Tibial artery (tissue), 4 donors: Measurements from ENCODE around the gene NARF.

Experiments
- DNase-seq, 2 donors: peaks; one replicate each; pipeline ENCODE4 v3.0.0-alpha.2; 2019
- H3K27ac ChIP-seq, 2 donors: fragments of 200-600 bp; sonication (generic) in 1 of 2; 1 replicate in 1 of 2; 2 replicates in 1 of 2; pipeline ENCODE4 v1.5.1; 2018 to 2019; ENCODE audit warnings: mild to moderate bottlenecking in 1 of 2
- H3K27me3 ChIP-seq, 2 donors: fragments of 200-600 bp; sonication (generic) in 1 of 2; one replicate each; pipeline versions ENCODE4 v1.5.1 to v1.6.0; 2016 to 2019
- H3K36me3 ChIP-seq, 3 donors: fragments of 200-600 bp; sonication (generic) in 2 of 3; one replicate each; pipeline ENCODE4 v1.5.1; 2016 to 2019; ENCODE audit warnings: mild to moderate bottlenecking in 2 of 3
- H3K4me1 ChIP-seq, 4 donors: fragments of 200-600 bp; sonication (generic) in 2 of 4; 1 replicate in 3 of 4; 2 replicates in 1 of 4; pipeline ENCODE4 v1.5.1; 2016 to 2019
- H3K4me3 ChIP-seq, 2 donors: fragments of 200-600 bp; sonication (generic) in 1 of 2; 1 replicate in 1 of 2; 2 replicates in 1 of 2; pipeline ENCODE4 v1.5.1; 2018 to 2019; ENCODE audit warnings: mild to moderate bottlenecking in 2 of 2
- H3K9me3 ChIP-seq, 3 donors: fragments of 200-600 bp; sonication (generic) in 1 of 3; one replicate each; pipeline ENCODE4 v1.5.1; 2016 to 2019
- intact Hi-C: fragments of 100-400 bp; cut with DNase I; formaldehyde crosslinking; loops from one replicate; pipeline ENCODE4 v1.15.0; 2023; ENCODE audit warnings: low total_unique reads
- TF ChIP-seq, protein P1 (sequence below), 2 experiments: fragments of 200-600 bp in 1 of 2; fragments of 450-650 bp in 1 of 2; IDR thresholded peaks; one replicate each; pipeline ENCODE4 v1.5.1; 2017 to 2019; ENCODE audit warnings: antibody characterized with exemption in 2 of 2, mild to moderate bottlenecking in 1 of 2, moderate library complexity in 1 of 2

Gene NARF

DNA sequence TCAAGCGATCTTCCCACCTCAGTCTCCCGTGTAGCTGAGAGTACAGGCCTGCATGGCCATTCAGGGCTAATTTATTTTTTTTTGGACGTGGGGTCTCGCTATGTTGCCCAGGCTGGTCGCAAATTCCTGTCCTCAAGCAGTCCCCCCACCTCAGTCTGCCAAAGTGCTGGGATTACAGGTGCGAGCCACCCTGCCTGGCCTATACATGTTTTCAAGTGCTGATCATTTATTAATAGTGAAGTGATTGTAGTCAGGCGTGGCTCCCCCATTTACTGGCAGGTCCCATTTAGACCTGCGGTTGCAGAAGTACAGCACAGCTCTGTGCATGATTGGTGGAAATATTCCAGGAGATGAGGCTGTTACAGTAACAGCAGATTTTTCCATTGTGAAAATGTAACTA is 69.4 kb downstream of the NARF start:
- H3K36me3 ChIP-seq: no peaks in the 10 kb centered on the region
- no peaks in the 10 kb centered on the region for H3K9me3 ChIP-seq
- no peak overlapping the region for H3K4me3 ChIP-seq
- H3K27ac ChIP-seq: peak overlapping the region in 1 of 2 donors; percentile 69
- H3K4me1 ChIP-seq: peaks cover 0 to 87% (median 53%) of the 10 kb centered on the region in 4 donors
- intact Hi-C loops: no loop called here
- TF ChIP-seq, protein P1, sequence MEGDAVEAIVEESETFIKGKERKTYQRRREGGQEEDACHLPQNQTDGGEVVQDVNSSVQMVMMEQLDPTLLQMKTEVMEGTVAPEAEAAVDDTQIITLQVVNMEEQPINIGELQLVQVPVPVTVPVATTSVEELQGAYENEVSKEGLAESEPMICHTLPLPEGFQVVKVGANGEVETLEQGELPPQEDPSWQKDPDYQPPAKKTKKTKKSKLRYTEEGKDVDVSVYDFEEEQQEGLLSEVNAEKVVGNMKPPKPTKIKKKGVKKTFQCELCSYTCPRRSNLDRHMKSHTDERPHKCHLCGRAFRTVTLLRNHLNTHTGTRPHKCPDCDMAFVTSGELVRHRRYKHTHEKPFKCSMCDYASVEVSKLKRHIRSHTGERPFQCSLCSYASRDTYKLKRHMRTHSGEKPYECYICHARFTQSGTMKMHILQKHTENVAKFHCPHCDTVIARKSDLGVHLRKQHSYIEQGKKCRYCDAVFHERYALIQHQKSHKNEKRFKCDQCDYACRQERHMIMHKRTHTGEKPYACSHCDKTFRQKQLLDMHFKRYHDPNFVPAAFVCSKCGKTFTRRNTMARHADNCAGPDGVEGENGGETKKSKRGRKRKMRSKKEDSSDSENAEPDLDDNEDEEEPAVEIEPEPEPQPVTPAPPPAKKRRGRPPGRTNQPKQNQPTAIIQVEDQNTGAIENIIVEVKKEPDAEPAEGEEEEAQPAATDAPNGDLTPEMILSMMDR (IDR thresholded peaks at IDR 0.05): no peak
- DNase-seq: no peak
- H3K27me3 ChIP-seq: no peaks in the 10 kb centered on the region

DNA sequence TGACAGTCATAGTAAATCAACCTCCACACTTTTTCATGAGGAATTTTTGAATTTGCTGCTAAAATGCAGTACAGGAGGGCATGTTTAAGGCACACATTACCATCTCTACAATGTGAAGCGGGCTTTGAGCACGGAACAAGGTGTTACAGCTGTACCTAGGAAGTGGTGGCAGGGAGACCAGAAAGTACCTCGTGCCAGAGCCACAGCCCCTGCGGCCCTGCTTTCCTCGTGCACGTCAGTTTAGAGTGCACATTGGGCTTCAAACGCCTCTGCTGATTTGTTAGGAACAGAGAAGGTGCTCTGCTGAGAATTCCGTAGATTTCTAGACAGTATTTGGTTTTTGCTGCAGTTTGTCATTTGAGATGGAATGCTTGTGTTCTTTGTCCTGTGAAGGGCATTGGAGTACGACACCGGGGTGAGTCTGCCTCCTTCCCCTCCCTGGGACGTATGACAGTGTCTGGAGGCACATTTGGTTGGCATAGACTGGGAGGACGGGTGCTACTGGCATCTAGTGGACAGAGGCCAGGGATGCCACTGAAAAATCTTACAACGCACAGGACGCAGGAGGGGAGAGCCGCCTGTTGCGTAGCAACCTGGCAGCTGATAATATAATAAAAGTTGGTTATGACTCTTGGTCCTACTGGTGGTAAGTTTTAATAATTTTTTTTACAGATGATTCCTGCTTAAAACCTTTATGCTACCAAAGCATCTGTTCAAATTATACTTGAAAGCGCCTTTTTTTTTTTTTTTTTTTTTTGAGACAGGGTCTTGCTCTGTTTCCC is 70.1 kb downstream of the NARF start:
- TF ChIP-seq, protein P1 (IDR thresholded peaks at IDR 0.05): peak; percentile 38 to 44
- H3K9me3 ChIP-seq: no peaks in the 10 kb centered on the region
- H3K36me3 ChIP-seq: no peaks in the 10 kb centered on the region
- H3K27ac ChIP-seq: peak overlapping the region; percentile 69 to 73
- no peaks in the 10 kb centered on the region for H3K27me3 ChIP-seq
- peaks cover 0 to 82% (median 58%) of the 10 kb centered on the region in 4 donors for H3K4me1 ChIP-seq
- intact Hi-C loops: no loop called here
- H3K4me3 ChIP-seq: no peak overlapping the region
- peak; percentile 59 to 80 for DNase-seq

DNA sequence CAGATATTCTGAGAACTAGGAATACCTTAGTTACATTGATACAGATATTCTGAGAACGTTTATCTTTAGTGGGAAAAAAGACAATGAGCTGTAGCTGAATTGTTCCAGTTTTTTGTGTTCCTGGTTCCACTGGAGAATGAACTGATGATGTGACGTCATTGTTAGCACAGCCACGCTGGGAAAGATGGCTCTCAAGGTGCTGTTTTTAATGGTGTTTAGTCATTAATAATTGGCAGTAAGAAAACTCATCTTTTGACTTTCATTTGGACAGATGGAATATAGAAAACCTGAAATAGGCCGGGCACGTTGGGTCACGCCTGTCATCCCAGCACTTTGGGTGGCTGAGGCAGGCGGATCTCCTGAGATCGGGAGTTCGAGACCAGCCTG is 71.4 kb downstream of the NARF start:
- Histone ChIP-seq H3K4me3 (no peak overlapping the region), H3K36me3 (no peaks in the 10 kb centered on the region), H3K27ac (peak overlapping the region in 1 of 2 donors; percentile 69), H3K27me3 (no peaks in the 10 kb centered on the region), H3K9me3 (no peaks in the 10 kb centered on the region), H3K4me1 (peaks cover 0 to 82% (median 57%) of the 10 kb centered on the region in 4 donors)
- TF ChIP-seq, protein P1 (IDR thresholded peaks at IDR 0.05): no peak
- intact Hi-C loops: no loop called here
- DNase-seq: no peak

DNA sequence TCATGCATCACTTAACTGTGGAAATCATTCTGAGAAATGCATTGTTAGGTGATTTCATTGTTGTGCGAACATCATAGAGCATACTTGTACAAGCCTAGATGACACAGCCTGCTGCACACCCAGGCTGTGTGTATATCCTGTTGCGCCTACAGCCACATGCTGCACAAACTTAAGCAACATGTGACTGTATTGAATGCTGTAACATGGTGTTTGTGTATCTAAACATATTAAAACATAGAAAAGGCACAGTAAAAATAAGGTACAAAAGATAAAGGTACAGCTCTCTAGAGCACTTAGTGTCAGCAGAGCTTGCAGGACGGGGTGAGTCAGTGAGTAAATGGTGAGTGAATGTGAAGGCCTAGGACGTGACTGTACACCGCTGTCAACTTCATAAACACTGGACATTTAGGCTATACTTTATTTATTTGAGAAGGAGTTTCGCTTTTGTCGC is 72.9 kb downstream of the NARF start:
- Histone ChIP-seq H3K36me3 (no peaks in the 10 kb centered on the region), H3K4me3 (no peak overlapping the region), H3K9me3 (no peaks in the 10 kb centered on the region), H3K4me1 (peaks cover 0 to 84% (median 60%) of the 10 kb centered on the region in 4 donors), H3K27ac (peak overlapping the region; percentile 16 to 60), H3K27me3 (no peaks in the 10 kb centered on the region)
- no peak for DNase-seq
- TF ChIP-seq, protein P1 (IDR thresholded peaks at IDR 0.05): no peak
- intact Hi-C loops: no loop called here

DNA sequence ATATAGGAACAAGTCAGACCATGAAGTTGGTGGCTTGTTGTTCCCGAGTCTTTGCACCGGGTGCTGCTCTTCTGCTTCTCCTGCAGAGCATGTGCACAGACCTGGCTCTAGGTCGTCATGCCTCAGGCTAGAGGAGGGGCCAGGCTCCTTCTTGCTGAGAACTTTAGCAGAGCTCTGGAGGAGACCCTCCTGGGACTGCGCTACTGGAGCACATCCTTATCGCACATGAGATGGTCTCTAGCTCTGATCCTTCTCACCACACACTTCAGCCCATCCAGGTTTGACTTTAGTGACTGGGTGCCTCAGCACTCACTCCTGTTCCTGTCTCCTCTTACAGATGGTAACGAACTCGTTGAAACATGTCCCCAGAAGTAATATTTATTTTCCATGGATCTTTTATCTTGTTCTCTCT is 75.9 kb downstream of the NARF start:
- Histone ChIP-seq H3K36me3 (no peaks in the 10 kb centered on the region), H3K4me1 (peaks cover 5 to 89% (median 67%) of the 10 kb centered on the region in 4 donors), H3K27me3 (no peaks in the 10 kb centered on the region), H3K9me3 (no peaks in the 10 kb centered on the region), H3K4me3 (no peak overlapping the region), H3K27ac (peak overlapping the region; percentile 86 to 96)
- no peak for DNase-seq
- TF ChIP-seq, protein P1 (IDR thresholded peaks at IDR 0.05): no peak
- intact Hi-C loops: no loop called here
